ENCODE results near the gene KLF2.
"Not testable (repeated sequence)": the region's sequence is repeated elsewhere in the genome, so short reads cannot be mapped to it uniquely, and the experiment has no call there.

KLF2 gene

DNA sequence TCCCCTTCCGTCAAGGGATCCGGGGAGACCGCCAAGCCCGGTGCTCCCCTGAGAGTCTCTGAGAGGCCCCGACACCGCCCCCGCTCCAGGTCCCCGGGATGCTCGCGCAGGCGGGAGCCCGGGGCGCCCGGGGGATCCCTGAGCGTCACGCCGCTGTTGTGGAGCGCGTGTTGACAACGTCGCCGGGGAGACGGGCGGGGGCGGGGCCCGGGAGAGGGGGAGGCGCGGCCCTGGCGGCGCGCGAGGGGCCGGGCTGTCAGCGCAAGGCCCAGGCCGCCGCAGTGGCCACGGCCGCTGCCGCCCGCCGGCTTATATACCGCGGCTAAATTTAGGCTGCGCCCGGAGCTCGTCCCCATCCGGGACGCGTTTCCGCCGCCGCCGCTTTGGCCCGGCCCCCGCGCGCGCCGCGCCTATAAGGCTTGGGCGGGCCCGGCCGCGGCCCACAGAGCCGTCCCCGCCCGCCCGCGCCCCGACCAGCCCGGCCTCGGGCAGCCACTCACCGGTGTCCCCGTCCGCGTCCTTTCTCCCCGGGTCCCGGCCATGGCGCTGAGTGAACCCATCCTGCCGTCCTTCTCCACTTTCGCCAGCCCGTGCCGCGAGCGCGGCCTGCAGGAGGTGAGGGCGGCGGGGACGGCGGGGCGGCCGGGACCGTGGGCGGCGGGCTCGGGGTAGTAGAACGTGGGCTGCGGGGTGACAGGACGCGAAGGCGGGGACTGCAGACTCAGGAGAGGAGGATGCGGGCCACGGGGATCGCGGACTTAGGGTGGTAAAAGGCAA is at the start of gene KLF2:
Gene KLF2, plus strand, starts transcription at position 443 of the 777 bp plus-strand sequence. Its CDS starts 98 bp downstream, at position 541.
- no peak for FAIRE-seq

DNA sequence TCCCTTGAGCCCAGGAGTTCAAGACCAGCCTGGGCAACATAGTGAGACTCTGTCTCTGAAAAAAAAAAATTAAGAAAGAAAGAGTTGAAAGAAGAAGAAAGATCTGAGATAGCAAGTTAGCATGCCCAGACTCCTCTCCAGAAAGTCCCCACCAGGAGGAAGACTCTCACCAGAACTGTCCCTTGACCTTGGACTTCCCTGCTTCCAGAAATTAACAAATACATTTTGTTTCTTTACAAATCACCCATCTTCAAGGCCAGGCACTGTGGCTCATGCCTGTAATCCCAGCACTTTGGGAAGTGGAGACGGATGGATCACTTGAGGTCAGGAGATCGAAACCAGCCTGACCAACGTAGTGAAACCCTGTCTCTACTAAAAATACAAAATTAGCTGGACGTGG is 44.3 kb upstream of the KLF2 start:
- FAIRE-seq, result no peak

- FAIRE-seq, result no peak
These were observed 42.9 kb upstream of the KLF2 start for GRCh38 chr19:16281743-16282142.

DNA sequence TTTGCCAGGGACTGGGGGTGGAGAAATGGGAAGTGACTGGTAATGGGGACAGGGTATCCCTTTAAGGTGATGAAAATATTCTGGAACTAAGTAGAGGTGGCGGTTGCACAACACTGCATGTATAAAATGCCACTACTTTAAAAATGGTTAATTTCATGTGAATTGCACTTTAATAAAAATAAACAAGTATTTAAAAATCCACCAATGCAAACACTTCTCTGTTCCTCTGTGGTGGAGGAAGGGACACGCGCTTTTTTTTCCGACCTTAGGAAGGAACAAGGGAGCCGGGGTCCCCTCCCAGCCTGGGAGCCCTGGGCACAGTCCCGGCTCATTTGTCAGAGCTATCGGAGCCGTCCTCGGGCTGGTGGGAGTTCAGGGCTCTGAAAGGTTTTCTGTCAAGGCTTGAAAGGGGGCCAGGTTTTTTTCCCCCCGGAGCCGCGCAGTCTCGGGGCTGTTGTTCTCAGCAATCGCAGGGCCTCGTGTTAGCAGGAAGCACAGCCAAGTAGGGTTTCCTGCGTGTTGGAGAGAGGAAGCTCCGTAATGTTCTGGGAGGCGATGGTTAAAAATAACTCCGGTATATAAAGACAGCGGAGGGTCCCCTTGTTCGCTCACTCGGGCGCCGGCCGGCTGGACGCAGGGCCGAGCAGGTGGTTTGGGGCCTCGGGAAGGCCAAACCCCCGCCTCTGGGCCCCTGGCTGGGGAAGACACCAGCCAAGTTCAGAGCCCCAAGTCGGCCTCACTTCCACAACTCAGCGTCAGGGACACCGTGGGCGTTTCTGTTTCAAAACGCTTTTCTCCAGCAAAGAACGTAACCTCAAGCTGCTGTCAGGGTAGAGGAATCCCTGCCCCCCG is 41.2 kb upstream of the KLF2 start:
- FAIRE-seq, result no peak

DNA sequence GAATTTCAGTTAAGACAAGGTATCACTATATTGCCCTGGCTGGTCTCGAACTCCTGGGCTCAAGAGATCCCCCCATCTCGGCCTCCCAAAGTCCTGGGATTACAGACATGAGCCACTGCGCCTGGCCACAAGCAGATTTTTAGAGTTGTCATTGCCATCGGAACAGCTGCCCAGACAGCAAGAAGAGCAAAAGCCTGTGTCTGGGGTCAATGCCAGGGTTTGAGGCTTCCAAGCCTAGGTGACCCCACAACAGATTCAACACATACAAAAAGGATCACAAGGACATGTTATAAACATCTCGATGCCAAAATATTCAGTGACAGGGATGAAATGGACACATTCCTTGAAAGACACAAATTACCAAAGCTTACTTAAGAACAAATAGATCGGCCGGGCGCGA is 40.1 kb upstream of the KLF2 start:
- no peak for FAIRE-seq

DNA sequence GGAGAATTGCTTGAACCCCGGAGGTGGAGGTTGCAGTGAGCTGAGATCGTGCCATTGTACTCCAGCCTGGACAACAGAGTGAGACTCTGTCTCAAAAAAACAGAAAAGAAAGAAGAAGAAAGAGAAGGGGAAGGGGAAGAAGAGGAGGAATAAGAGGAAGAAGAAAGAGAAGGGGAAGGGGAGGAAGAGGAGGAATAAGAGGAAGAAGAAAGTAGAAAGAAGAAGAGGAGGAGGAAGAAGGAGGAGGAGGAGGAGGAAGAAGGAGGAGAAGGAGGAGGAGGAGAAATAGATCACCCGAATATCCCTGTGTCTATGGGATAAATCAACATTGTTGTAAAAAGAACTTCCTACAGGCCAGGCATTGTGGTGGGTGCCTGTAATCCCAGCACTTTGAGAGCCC is 39.5 kb upstream of the KLF2 start:
- FAIRE-seq, result not testable (repeated sequence)

DNA sequence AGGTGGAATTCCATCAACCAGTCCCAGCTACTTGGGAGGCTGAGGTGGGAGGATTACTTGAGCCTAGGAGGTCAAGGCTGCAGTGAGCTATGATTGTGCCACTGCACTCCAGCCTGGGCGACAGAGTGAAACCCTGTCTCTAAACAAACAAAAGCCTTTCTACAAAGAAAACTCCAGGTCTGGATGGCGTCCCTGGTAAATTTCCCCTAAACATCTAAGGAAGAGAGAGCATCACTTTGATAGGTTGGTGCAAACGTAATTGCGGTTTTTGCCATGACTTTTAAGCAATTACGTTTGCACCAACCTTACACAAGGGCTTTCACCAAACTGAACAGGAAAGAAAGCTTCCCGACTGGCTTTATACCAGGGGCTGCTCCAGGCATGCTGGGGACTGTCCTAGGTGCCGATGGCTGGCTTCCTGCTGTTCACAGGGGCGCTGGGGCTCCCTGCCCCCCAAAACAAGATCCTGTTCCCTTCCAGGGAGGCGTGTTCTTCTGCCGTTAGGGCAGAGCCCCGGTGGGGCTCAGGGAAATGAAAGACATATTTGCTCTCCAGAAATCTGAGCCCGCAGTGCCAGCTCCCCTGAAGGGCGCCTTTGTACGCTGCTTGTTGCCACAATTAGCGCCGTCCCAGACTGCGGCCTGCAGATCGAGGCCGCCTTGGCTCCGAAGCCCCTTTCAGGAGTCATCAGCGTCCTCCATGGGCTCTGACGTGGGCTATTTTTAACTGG is 38.7 kb upstream of the KLF2 start:
- FAIRE-seq, result no peak

DNA sequence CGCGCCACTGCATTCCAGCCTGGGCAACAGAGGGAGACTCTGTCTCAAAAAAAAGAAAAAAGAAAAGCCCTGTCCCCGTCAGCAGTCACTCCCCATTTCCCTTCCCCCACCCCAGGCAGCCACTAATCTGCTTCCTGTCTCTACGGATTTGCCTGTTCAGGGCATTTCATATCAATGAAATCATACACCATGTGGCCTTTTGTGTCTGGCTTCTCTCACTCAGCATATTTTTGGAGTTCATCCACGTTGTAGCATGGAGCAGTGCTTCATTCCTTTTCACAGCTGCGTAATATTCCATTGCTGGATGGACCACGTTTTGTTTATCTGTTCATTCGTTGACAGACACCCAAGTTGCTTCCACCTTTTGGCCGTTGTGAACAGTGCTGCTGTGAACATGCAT is 36.1 kb upstream of the KLF2 start:
- no peak for FAIRE-seq

- FAIRE-seq, result no peak
These were observed 35.0 kb upstream of the KLF2 start for GRCh38 chr19:16289594-16289993.

DNA sequence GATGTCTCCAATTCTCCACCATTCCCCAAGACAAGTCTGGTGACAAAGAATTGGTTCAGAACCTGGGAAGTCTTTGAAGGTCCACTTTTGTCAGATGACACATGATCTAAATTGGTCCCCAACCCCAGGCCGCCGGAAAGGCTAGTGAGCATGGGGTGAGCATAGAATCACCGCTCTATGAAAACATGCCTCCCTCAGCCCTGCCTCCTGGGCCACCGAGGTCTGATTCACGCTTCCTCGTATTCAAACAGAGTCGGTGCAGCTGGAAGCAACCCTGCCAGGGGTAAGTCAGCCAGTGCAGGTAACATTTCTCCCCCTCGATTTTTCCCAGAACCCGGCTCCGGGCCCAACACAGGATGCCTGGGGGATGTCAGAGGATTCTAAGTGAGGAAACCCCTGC is 33.9 kb upstream of the KLF2 start:
- FAIRE-seq, result no peak

- FAIRE-seq, result peak; percentile 76
These were observed 31.2 kb upstream of the KLF2 start for GRCh38 chr19:16293118-16294091.

DNA sequence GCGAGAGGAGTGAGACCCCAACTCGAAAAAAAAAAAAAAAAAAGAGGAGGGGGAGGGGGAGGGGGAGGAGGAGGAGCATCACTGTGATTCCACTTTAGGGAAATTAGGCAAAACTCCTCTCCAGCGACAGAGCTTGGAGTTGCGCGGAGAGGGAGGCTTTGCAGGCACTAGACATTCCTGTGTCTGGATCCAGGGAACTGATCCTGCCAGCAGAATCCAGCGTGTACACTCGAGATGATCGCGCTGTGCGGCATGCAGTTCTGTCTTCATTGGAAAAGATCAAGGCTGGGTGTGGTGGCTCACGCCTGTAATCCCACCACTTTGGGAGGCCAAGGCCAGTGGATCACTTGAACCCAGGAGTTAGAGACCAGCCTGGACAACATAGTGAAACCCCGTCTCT is 29.6 kb upstream of the KLF2 start:
- no peak for FAIRE-seq

- no peak for FAIRE-seq
These were observed 27.9 kb upstream of the KLF2 start for GRCh38 chr19:16296713-16297112.

DNA sequence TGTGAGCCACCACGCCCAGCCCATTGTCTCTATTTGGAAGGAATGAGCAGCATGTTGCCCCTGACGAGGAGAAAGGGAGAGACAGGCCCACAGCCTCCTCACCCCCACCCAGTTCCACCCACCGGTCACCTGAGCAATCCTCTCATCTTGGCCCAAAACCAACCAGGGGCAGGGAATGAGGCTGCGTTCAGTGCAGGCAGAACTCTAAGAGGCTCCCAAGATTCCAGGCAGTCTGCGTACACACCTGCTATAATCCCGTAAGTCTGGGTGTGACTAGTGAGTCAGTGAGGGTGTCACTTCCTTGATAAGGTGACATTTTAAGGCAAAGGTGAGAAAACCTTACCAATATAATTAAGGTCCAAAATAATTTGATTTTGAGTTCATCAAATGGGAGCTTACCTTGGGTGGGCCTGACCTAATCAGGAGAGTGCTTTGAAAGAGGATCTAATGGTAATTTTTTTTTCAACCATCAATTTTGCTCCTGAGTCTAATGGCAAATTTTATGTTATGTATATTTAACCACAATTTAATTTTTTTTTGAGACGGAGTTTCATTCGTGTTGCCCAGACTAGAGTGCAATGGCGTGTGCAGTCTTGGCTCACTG is 26.9 kb upstream of the KLF2 start:
- FAIRE-seq, result no peak

- FAIRE-seq, result no peak
These were observed 26.3 kb upstream of the KLF2 start for GRCh38 chr19:16298334-16298733.

DNA sequence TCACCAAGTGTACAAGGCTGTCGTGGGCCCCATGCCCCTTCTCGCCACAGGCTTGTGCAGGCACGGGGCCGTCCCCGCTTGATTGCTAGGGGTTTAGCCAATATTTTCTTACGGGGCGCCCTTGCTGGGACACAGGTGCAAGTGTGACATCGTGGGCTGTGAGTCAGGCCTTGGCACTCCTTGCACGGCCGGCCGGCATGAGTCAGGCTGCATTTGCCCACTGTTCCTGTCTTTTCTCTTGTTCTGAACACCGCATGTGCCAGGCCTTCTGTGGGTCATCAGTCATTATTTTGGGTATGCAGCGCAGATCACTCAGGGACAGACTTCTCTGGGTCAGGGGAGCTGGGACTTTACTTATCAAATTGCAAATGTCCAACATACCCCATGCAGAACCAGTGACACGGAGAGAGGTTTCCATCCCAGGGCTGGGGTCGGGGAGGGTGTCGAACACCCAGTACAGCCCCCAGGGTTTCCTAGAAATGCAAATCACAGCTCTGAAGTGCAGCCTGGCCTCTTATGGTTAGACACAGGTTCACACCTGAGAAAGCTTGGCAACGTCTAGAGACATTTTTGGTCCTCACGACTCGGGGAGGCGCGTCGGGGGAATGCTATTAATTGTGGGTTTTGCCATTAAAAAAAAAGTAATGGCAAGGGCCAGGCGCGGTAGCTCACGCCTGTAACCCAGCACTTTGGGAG is 22.5 kb upstream of the KLF2 start:
- FAIRE-seq, result no peak

DNA sequence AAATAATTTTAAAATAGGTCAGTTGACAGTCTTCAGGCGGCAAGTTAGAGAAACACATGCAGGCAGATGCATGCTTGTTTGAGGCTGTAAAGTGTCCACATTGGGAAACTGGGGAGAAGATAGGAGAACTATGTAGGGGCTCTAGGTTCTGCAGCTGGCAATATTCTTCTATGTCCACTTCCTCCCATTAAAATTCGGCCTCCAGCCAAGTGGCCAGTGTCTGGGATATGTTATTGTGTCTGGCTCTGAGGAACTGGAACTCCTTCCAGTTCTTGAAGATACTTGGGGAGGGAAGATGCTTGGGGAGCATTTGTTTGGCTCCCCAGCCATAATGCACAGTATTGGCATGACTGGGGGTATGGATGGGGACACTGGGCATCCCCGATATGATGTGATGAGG is 20.9 kb upstream of the KLF2 start:
- FAIRE-seq, result no peak

- FAIRE-seq, result not testable (repeated sequence)
These were observed 20.1 kb upstream of the KLF2 start for GRCh38 chr19:16304511-16304910.

GRCh38 chr19:16305060-16305459 is 19.6 kb upstream of the KLF2 start:
- not testable (repeated sequence) for FAIRE-seq

DNA sequence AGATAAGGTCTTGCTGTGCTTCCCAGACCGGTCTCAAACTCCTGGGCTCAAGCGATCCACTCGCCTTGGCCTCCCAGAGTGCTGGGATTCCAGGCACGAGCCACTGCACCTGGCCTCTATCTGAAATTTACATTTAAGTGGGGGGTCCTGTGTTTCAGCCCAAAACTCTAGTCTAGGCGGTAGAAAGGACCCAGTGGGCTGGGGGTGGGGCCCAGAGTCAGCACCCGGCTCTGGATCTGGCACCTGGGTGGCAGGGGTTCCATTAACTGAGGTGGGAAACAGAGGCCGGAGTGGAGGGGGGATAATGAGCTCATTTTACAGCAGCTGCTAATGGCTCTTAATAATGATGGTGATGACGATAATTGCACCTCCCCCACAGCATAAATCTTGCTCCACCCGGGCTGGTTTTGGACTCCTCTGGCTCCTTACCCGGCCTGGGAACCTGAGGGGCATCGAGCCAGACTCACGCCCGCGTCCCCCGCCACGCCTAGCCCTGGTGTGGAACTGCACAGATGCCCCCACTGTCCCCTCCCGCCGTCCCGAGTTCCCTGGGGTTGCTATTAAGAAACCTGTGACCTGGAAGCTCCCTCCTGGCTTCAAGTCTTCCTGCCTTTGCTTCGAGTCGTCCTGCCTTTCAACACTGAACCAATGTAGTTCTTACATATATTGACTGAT is 17.8 kb upstream of the KLF2 start:
- FAIRE-seq, result no peak

Data from endometrium (tissue), 2 donors.